ENCODE measurements around the gene GALNTL6. TPM values are rescaled to one million over a fixed set of nuclear protein-coding genes. Genes with fewer than 3 reads are reported as not detected.

The GALNTL6 gene
- total RNA-seq, 1 experiment from 2014 or later = not detected

GRCh38 chr4:172648471-172648870 lies 835.3 kb downstream of the GALNTL6 start:
- no peak overlapping the region for H3K18ac ChIP-seq (ENCODE audit: insufficient read length, low read depth, low read length)
- TF ChIP-seq CTCF (conservative IDR thresholded peaks at IDR 0.05) = no peak
- peaks cover 17 to 18% of the 10 kb centered on the region in 2 experiments for H3K4me1 Mint-ChIP-seq

More at GRCh38 chr4:172648471-172648870, 835.3 kb downstream of the GALNTL6 start:
- no peaks in the 10 kb centered on the region for H3K9me3 Mint-ChIP-seq
- no peak overlapping the region for H2BK20ac ChIP-seq (ENCODE audit: low read depth, low read length, poor library complexity, severe bottlenecking)
- no peak overlapping the region for H2BK120ac ChIP-seq (ENCODE audit: low read depth, low read length, poor library complexity, severe bottlenecking)
- no peak overlapping the region for H3K56ac ChIP-seq (ENCODE audit: insufficient read length, low read depth, low read length)
- H3K27me3 ChIP-seq (ENCODE audit: insufficient read depth, low read length) = no peaks in the 10 kb centered on the region
- no peaks in the 10 kb centered on the region for H4K20me1 ChIP-seq (ENCODE audit: control insufficient read depth, insufficient read depth, insufficient read length)
- no peaks in the 10 kb centered on the region for H3K36me3 Mint-ChIP-seq (ENCODE audit: insufficient read depth in 1 of 3, low read depth in 3 of 3)
- no peaks in the 10 kb centered on the region for H3K79me1 ChIP-seq (ENCODE audit: insufficient read depth, low read depth, low read length, poor library complexity, severe bottlenecking)
- peaks cover 2% of the 10 kb centered on the region; the same call in 1 of the 2 replicates for H3K4me1 ChIP-seq (ENCODE audit: insufficient read depth, low read length)
- no peaks in the 10 kb centered on the region for H3K9me3 ChIP-seq (ENCODE audit: control insufficient read depth, low read depth, low read length)
- H2BK15ac ChIP-seq (ENCODE audit: low read depth, low read length) = no peak overlapping the region
- no peak overlapping the region for H2AK5ac ChIP-seq (ENCODE audit: insufficient read length, low read length)
- H2BK5ac ChIP-seq (ENCODE audit: insufficient read length, low read length) = no peak overlapping the region
- no peak overlapping the region for H3K4me3 Mint-ChIP-seq
- no peak overlapping the region for H4K91ac ChIP-seq (ENCODE audit: insufficient read length, low read depth, low read length)
- no CpG with 5 or more reads among the region's 2 CpGs for WGBS (ENCODE audit: extremely low coverage, insufficient read length, low lambda C conversion rate)
- H2AFZ ChIP-seq (ENCODE audit: low read length) = no peak overlapping the region
- no peak overlapping the region for H3T11ph ChIP-seq (ENCODE audit: low read length)
- no peak overlapping the region for H3K9ac ChIP-seq (ENCODE audit: extremely low read depth, insufficient read length, low read length)
- no peak overlapping the region for H3K4me2 ChIP-seq (ENCODE audit: insufficient read depth, insufficient read length, low read length)
- no peak overlapping the region for H4K5ac ChIP-seq (ENCODE audit: insufficient read length, low read depth, low read length)
- no peak overlapping the region for H3K23ac ChIP-seq (ENCODE audit: insufficient read length, low read depth, low read length)
- H3K23me2 ChIP-seq (ENCODE audit: insufficient read length, low read depth, low read length, poor library complexity, severe bottlenecking) = no peaks in the 10 kb centered on the region
- H2BK12ac ChIP-seq (ENCODE audit: insufficient read length, low read depth, low read length) = no peak overlapping the region
- H3K79me2 ChIP-seq (ENCODE audit: insufficient read depth, low read length) = no peaks in the 10 kb centered on the region
- H3K27me3 Mint-ChIP-seq (ENCODE audit: low read depth) = no peaks in the 10 kb centered on the region
- no peak overlapping the region; a peak in 1 of 7 replicates for H3K27ac Mint-ChIP-seq
- no peak overlapping the region for H4K8ac ChIP-seq (replicated peaks; ENCODE audit: insufficient read length, low read depth, low read length)
- no peak overlapping the region for H3K14ac ChIP-seq (ENCODE audit: insufficient read depth, low read length)
- H3K27ac ChIP-seq (ENCODE audit: insufficient read length, low read depth, low read length) = no peak overlapping the region
- no peak for DNase-seq
- no peak overlapping the region for H3K4ac ChIP-seq (ENCODE audit: low read depth, low read length)
